GM21786 (cell line): Measurements from ENCODE around the gene TNK2.

ENCODE experiments used
- ATAC-seq: cut with Tn5 transposase; IDR thresholded peaks from one replicate; pipeline ENCODE4 v1.9.1; 2021; ENCODE audit not compliant: unreplicated experiment

Gene TNK2

DNA sequence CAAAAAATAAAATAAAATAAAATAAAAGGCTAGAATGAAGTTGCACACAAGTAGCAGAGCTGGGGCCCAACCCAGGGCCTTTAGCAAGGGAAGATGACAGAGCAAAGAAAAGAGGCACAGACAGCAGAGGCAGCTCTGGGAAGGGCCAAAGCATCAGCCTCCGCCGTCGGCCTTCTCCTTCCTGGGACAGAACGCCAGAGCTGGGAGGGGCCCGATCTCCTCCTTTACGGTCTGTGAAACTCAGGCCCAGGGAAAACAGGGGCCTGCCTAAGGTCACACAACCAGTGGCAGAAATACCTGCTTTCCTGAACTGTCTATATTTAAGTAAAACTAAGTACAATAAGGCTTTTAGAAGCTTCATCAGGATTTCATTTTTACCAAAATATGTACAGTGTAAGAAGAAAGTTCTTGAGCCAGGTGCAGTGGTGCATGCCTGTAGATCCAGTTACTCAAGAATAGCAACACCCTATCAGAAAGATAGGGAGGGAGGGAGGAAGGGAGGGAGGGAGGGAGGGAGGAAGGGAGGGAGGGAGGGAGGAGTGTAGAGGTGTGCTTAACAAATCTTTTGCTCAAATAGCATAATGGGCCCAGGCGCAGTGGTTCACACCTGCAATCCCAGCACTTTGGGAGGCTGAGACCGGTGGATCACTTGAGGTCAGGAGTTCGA is 53.6 kb downstream of the TNK2 start:
- ATAC-seq = no peak

DNA sequence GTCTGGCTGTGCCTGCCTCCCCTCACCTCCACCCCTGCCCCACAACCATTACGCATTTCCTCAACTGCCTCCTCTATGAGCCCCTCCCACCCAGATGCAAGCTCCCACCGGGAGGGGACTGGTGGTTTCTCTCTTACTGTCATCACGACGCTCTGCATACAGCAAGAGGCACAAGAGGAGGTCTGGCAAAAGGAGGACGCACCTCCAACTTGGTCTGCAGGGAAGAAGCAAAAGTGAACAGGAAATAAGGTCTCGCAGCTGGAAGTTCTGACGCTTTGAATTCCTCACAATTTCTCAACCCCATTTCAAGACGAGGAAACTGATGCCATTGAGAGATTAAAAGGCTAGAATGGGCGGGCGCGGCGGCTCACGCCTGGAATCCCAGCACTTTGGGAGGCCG is 54.4 kb downstream of the TNK2 start:
- ATAC-seq = no peak

DNA sequence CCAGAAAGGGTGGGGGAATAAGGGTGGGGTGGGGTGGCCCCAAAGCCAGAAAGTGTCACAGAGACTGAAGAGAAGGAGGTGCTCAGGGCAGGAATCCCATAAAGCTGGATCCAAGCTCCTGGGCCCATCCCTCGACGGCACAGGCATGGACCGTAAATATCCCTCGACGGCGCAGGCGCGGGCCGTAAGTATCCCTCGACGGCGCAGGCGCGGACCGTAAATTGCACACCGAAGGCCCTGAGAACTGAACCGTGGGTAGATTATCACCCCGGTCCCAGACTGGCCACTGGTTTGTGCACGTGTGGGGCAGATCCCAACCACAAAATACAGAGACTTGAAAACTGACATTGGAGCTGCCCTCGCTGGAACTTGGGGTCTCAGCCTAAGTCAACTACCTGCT is 55.3 kb downstream of the TNK2 start:
- no peak for ATAC-seq

DNA sequence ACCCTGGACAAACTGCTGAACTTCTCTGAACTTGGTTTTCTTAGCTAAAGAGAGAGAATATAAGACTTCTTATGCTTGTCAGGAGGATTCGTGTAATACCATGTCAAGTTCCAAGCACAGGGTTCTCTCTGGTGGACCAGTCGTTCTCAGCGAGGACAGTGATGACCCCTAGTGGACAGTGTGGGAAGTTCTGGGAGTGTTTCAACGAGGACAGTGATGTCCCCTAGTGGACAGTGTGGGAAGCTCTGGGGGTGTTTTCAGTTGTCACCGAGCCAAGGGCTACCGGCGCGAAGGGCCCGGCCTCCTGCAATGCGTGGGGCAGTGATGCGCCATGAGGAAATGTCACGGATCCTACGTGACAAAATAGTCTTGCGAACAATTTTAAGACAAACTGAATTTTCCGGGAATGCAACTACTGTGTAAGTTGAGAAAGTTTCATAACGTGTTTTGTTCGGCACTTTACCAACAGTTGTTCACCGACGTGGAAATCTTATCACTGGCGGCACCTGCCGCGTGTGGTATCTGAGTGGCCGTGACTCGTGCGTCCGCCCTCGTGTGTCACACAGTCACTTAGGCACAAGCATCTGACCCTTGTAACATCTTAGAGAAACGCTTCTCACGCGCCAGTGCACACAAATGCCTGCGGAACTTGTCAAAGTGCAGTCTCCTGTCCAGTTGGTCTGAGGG is 57.4 kb downstream of the TNK2 start:
- peak; percentile 79 for ATAC-seq

DNA sequence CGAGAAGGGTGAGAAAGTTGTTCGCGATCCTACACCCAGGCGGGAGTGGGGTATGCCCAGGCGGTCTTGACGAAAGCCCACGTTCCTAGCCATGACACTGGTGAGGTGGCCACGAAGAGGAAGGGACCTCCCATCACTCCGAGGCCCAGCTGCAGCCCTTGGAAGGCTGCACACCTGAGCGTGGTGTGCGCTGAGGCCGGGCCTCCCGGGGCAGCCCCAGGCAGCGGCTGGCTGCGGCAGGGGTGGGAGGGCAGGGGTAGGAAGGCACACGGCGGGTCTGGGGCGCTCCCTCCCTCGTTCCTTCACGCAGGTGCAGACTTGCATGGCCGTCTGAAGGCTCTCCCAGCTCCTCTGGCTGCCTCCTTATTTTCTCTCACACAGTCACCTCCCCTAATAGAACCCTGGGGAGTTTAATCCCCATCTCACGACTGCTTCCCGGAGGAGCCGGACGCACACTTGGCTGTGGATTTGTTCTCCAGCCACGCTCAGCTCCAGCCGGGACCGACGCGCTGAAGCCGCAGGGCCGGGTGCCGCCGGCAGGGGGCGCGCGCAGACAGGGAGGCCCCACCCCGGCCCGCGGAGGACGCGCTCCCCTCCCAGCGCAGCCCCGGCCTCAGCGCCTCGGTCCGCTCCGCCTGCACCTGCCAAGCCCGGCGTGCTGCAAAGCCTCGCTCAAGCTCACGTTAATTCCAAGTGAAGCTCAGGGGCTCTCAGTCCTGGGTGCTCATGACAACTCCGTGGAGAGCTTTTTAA is 58.9 kb downstream of the TNK2 start:
- ATAC-seq = no peak

DNA sequence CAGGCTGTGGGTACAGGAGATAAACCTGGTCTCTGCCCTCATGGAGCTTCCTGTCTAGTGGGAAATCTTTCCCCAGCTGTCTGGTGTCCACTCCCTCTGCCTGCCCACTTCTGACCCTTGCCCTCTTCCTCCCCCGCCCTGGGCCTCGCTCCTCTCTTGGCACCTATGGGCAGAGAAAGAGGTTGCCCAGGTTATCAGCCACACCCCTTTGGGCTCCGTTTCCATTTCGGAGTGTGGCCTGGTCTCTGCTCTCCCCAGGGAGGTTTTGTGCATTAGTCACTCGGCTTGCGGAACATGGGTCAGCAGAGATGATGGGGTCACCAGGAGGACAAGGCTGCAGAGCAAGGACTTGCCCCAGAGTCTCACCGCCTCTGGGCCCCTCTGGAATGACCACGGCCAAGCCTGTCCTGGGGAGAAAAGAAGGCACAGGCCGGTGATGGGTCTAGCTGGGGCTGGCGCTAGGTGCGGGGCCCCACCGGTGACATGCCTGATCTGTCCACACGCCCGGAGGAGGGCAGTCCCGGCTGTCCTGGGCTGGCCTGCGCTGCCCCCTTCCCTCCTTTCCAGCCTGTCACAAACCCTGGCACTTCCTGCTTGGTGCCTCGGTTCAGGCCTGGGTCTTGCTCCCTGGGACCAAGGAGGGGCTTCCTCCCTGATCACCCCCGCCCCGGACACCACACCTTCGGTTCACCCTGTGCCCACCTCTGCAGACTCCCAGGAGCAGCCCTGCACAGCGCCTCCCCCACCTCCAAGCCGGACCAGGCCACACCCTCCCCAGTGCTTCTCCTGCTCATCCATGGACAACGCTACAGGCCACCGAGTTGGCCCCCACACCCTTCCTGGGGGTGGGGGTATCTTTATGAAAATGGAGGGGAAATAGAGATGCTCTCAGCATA is 61.0 kb downstream of the TNK2 start:
- no peak for ATAC-seq

DNA sequence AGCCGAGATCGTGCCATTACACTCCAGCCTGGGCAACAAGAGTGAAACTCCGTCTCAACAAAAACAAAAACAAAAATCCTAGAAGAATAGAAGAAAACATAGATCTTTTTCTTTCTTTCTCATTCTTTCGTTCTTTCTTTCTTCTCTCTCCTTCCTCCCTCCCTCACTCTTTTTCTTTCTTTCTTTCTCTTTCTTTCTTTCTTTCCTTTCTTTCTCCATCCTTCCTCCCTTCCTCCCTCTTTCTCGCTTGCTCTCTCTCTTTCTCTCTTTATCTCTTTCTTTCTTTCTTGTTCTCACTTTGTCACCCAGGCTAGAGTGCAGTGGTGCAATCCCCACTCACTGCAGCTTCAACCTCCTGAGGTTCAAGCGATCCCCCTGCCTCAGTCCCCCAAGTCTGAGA is 62.9 kb downstream of the TNK2 start:
- no peak for ATAC-seq

DNA sequence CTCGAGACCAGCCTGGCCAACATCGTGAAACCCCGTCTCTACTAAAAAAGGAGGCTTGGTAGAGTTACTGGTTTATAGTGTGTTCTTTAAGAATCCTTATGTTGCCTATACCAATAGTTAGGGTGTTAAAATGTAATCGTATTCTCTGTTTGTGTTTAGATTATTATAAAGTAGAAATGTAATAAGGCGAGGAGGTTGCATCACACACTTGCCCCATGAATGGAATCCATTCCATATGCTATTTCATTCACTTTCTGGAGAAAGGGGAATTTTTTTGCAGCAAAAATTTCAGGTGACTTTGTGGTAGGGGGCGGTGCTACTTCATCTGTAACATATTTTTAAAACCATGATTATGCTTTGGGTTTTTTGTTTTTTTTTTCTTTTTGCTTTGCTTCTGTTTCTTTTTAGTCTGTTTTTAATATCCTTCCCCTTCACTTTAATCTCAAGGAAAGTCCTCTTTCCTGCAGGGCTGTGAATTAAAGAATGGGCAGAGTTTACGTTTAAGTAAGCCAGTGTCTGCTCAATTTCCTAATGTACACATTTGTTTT is 63.6 kb downstream of the TNK2 start:
- no peak for ATAC-seq

DNA sequence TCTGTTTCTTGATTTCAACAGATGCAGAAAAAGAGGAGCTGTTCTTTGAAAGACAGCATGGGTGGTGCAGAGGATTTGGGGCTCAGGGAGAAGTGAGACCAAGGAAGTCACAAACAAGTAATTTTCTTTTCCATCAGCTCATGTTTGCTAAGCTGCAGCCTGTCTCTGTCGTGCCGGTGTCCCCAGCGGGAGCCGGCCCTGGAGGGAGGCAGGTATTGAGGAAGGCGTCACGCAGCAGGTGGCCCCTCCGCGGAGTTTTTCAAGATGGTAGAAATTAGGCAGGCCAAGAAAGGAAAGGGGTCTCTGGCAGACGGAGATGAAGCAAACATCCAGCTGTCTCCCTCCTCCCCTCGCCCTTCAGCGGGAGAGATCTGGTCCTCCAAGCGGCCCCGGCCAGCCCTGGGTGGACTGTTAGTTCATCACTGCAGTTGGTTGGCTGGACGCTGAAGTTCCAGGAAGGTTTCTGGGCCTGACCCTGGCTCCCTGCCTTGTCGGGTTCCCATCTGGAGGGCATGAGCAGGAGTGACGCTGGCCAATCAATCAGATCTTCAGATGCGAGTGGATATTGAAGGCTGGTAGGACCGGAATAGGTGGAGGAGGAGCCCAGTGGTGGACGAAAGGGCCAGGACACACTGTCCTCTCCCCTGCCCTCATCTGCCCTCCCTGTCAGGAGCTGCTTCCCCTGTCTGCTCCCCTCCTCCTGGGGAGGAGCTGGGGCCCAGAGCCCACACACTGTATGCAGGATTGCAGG is 68.9 kb downstream of the TNK2 start:
- ATAC-seq = no peak

DNA sequence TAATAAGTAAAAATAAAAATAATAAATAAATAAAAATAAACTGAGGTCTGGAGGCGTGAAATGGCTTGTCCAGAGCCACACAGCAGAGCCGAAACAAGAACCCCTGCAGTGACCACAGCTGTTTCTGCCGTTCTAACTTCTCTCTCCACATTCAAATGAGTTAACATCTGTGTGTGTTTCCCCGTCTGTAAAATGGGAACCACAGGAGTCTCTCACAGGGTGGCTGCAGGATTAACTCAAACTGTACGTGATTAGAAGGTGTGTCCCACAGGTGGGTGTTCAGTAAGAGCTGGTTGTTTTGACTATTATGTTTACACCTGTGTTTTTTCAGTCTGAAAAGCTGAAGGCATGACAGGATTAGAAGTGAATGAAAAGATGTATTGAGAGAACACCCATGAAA is 69.6 kb downstream of the TNK2 start:
- ATAC-seq = no peak

DNA sequence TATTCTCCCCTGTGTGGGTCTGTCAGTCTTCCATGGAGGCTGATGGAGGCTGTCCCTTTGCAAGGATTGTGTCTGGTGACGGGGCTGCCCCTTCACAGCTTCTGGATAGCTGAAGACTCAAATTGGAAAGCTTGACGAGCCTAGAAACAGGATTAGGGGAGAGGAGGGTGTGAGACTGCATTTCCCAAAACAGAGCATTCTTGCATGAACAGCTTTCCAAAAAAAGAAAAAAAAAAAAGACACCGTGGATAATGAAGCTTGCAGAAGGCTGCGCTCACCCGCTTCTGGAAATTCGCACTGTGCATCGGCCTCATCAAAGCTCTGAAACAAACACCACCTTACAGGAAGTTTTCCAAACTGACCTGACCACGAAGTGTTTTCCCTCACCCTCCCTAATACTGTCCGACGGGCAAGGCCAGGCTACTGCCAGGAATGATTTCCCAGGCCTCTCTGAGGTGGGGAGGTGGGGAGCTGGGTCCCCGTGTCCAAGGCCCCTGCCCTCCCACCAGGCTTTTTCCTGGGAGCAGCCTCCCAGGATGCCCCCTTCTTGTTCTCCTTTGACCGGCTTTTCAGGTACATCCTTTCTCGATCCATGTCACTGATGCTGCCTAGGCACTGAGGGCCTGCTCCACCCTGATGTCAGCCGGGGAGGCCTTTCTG is 71.7 kb downstream of the TNK2 start:
- no peak for ATAC-seq

DNA sequence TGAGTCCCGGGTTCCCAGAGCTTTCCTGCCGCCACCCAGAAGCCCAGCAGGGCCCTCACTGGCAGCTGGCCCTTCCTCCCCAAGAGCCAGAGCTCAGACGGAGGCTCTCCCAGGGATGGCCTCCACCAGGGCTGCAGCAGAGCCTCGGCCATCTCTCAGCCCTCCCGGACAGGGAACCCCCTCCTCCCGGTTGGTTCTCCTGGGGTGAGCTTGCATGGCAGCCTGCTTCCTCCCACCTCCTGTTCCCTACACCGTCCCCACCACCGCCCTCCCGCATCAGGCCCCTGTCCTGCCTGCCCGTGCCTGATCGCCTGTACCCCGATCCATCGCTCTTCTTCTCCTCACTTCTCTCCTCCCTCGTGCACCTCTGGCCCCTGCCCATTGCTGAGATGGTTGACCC is 72.6 kb downstream of the TNK2 start:
- ATAC-seq = no peak

DNA sequence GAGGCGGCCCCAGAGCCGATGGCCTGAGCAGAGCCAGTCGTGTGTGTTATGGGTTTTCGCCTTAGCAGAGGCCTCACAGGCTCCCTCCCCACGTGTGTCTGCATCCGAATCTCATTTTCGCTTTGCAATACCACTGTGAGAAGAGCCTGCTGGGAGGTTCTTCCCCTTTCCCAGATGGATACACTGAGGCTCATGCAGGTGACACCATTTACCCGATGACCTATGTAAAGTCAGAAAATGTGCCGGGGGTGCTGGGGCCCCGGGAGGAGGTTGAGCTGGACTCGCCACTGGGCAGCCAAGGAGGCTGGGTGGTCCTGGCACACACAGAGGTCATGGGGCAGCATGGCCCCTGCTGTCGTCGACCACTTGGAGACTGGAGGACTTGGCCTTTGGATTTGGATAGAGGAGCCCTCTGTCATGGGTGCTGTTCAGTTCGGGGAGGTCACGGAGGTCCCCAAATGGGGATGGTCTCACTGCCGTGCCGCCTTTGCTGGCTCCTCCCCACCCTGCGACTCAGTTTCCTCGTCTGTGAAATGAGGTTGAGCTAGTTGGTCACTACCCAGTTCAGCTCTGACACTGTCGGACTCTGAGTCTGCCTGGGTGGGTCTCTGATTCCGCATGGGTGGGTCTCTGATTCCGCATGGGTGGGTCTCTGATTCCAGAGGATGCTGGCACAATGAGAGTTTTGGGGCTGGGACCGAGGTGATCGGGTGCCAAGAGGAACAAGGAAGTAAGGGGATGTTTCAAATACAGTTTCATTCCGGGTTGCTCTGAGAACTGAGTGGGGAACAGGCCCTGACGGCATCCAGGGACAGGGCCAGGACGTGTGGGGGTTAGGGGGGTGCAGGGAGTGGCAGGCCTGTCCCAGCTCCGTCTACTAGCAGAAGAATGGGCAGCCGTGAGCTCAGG is 73.4 kb downstream of the TNK2 start:
- no peak for ATAC-seq

DNA sequence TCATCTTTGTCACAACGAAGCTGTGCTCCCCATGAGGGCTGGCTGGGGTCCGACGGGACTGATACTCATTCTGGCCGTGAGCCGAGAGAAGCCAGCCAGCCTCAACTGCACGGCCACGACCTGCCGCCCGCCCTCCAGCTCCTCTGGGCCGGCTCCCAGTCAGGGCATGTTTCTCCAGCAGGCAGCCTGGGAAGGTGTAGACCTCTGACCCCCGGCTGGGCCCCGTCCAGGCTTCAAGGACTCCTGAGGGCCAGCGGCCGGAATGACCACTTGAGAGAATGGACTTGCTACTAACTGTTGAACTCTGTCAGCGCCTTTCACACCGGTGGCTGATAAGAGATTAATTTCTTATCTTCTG is 78.5 kb downstream of the TNK2 start:
- no peak for ATAC-seq

DNA sequence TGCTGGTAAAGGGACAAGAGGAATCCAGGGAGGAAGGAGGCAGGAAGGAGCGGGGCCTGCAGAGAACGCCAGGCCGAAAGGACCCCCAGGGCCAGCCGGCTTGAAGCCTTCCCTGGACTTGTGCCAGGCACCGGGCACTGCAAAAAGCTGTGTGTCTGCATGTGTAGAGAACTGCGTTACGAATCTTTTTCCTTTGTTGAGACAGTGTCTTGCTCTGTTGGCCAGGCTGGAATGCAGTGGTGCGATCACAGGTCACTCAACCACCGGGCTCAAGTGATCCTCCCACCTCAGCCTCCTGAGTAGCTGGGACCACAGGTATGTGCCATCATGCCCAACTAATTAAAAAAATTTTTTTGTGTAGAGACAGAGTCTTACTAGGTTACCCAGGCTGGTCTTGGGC is 79.6 kb downstream of the TNK2 start:
- no peak for ATAC-seq

DNA sequence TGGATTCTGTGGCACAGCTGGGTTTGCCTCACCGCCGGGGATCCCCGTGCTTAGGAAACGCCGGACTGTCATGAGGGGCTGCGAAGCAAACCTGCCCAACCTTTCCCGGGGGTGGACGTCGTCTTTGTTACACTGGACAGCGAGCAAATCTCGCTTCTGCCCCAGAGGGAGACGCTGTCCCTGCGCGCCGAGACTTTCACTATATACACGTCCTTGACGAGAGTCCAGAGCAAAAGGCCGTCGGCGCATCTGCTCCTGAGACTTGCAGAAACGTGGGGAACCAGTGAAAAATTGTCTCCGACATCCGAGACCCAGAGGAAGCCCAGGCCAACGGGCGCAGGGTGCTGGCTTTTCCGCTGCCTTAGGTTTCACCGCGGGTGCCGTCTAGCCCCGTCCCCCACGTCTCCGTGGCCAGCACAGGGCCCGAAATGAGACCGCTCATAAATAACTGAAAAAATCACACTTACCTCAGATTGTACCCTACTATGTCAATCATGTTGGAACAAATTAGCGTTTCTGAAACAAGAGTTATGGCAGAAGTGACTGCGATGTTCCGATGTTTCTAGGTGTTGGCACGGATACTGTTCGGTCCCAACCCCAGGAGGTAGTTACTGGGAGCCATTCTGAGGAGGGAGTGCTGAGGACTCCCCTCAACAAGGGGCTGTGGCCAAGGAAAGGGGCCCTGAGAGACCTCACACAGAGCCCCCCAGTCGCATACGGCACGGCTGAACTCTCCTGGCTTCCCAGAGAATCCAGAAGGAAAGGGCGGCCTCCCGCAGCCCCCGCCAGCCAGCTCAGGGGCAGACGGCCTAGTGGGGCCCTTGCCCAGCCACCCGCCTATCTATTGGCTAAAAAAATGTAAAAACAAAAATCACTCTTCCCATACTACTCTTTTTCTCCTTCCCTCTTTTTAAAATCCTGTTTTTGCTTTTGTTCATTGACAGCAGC is 82.2 kb downstream of the TNK2 start:
- ATAC-seq = no peak

DNA sequence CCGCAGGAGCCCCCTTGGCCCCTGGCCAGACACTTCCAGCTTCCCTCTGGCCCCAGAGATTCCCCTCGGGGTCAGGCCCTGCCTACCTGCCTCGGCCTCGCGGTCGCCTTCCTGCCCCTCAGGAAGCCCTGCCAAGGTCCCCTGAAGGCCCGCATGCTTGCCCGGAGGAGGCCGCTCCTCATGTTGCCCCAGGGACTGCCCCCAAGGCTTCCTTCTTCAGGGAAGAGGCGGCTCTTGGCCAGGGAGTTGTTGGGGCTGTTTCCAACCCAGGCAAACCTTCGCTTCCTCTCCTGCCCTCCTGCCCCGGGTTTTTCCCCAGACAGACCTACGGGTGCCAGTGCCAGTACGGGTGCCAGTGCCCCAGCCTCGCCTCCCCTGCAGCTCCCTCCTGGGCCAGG is 83.2 kb downstream of the TNK2 start:
- ATAC-seq = no peak
